Measurements from ENCODE around the gene TBPL1.

DNA sequence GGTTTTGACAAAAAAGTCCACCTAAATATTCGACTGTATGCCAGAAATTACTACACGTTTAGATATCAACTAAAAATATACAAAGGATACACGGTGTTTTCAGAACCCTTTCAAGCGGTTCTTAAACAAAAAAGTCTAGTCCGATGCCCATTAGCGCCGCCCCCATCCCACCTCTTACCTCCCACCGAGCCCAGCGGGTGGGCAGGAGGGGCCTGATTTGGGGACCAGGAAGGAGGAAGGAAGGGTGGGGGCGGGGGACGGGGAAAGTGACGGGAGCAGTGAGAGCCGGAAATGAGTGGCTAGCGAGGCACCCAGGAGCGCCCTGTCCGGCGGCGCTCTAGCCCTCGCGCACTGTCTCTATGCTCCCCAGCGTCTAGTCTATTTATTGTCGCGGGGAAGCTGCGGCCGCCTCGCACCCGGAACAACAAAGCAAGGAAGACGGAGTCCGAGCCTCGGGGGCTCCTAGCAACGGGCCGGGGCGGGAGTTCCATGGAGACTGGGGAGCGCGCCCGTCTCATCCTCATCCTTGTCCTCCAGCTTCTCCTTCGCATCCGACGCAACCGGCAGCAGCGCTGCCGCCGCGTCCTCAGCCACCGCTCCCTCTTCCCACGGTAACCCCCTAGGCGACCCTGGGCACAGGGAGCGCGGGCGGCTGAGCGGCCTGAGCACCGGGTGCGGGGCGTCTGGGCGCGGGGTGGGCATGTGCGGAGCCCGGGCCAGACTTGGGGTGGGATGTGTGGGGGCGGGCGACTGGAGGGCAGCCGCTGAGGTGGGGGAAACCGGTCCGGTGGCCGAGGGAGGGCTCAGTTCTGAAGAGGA, at the start of gene TBPL1:
- TF ChIP-seq CTCF (IDR thresholded peaks at IDR 0.05 in 4 of 5, conservative IDR thresholded peaks at IDR 0.05 in 1 of 5) (no peak), POLR2A (IDR thresholded peaks at IDR 0.05) (peak; percentile 57 to 58)

All from gastrocnemius medialis (tissue), 4 donors.